Peyer's patch (tissue), 4 donors: ENCODE measurements around the gene B3GAT1.

Source experiments
- CTCF ChIP-seq, 6 experiments: fragments of 450-650 bp in 4 of 6; fragments of 200-600 bp in 2 of 6; sonication (generic) in 1 of 6; IDR thresholded peaks; one replicate each; pipeline ENCODE4 v1.5.1; 2017 to 2019; ENCODE audit warnings: antibody characterized with exemption in 6 of 6, mild to moderate bottlenecking in 3 of 6, moderate library complexity in 1 of 6
- POLR2A ChIP-seq, 2 donors: fragments of 450-650 bp; IDR thresholded peaks; one replicate each; pipeline ENCODE4 v1.5.1; 2017; ENCODE audit warnings: antibody characterized with exemption in 2 of 2, mild to moderate bottlenecking in 2 of 2, moderate library complexity in 2 of 2

- TF ChIP-seq CTCF (IDR thresholded peaks at IDR 0.05): no peak
- no peak for TF ChIP-seq POLR2A (IDR thresholded peaks at IDR 0.05)
Observed at GRCh38 chr11:134453441-134453840, 41.4 kb upstream of the B3GAT1 start.
